HUDEP-2 (cell line): ENCODE measurements around the gene ZNF280D.
"Not testable (repeated sequence)": the region's sequence is repeated elsewhere in the genome, so short reads cannot be mapped to it uniquely, and the experiment has no call there.

Experiments
- DNase-seq, 76 experiments: peaks; one replicate each; lab custom pipeline; 2025; ENCODE audit not compliant: unreplicated experiment in 76 of 76; lab: John Stamatoyannopoulos, UW

ZNF280D gene

GRCh38 chr15:56733136-56734012 is at the start of gene ZNF280D:
Gene ZNF280D (minus strand): TSS chr15:56733509. CDS start chr15:56707109, 26,400 bp downstream.
- DNase-seq = peak; percentile 11 to 87 (median 74)

DNA sequence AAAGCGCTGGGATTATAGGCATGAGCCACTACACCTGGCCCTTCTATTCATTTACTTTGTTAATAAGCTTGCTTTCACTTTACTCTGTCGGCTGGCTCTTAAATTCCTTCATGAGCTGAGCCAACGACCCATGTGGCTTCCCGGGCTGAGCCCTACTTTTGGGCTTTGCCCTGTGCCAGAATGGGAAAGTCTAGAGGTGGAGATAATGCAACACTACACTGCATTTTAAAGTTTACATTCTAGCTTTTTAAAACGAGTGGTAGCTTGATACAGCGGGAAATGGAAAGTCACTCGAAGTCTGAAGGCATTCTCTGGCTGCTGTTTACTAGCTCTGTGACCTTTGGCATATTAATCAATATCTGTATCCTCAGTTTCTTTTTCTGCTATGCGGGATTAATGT is 49.0 kb upstream of the ZNF280D start:
- no peak for DNase-seq

GRCh38 chr15:56781666-56782065 is 48.4 kb upstream of the ZNF280D start:
- DNase-seq = no peak

- DNase-seq = not testable (repeated sequence)
Observed at GRCh38 chr15:56780102-56780725, 46.9 kb upstream of the ZNF280D start.

GRCh38 chr15:56779449-56779848 is 46.1 kb upstream of the ZNF280D start:
- not testable (repeated sequence) for DNase-seq

DNA sequence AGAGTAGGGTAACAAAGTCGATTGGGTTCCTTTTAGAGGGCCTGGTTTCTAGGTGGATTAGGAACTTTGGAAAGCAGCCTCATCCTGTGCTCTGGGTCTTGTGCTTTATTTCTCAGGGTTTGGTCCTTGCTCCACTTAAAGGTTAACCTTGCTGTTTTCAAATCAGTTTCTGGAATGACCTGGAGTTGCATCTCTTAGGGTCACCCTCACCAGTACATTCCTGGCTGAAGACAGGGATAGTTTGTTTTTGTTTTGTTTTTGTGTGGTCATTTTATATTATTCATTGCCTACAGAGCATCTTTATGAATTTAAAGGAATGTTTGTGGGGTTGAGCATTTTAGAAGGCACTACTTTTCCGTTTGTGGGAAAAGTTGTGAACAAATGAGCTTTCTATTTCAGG is 45.5 kb upstream of the ZNF280D start:
- DNase-seq = no peak

DNA sequence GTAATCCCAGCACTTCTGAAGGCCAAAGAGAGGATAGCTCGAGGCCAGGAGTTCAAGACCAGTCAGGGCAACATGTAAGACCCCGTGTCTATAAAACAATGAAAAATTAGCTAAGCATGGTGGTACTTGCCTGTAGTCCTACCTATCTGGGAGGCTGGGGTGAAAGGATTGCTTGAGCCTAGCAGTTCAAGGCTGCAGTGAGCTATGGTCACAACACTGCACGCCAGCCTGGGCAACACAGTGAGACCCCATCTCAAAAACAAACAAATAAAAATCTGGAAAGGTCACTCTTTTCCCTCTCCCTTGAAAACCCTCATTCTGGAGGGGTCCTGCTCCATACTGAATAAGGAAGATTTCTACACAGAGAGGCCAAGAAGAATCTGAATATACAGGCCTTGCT is 43.5 kb upstream of the ZNF280D start:
- DNase-seq = no peak

DNA sequence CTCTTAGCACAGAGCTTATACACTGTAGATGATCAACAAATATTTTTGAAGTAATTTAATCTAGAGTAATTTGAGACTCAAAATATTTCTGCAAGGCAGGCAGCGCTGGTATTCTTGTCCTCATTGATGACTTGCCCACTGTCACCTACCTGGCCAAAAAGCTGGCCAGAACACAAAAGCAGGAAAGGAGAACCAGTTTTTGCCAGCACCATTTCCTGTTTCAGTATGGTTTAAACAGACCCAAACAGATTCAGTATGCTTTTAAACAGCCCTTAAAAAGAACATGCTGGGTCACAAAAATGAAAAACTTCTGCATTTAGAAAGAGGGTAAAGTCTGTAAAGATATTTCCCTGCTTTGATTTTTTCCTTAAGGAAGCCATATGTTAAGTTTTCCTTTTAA is 42.3 kb upstream of the ZNF280D start:
- no peak for DNase-seq

GRCh38 chr15:56774356-56774755 is 41.0 kb upstream of the ZNF280D start:
- no peak for DNase-seq

DNA sequence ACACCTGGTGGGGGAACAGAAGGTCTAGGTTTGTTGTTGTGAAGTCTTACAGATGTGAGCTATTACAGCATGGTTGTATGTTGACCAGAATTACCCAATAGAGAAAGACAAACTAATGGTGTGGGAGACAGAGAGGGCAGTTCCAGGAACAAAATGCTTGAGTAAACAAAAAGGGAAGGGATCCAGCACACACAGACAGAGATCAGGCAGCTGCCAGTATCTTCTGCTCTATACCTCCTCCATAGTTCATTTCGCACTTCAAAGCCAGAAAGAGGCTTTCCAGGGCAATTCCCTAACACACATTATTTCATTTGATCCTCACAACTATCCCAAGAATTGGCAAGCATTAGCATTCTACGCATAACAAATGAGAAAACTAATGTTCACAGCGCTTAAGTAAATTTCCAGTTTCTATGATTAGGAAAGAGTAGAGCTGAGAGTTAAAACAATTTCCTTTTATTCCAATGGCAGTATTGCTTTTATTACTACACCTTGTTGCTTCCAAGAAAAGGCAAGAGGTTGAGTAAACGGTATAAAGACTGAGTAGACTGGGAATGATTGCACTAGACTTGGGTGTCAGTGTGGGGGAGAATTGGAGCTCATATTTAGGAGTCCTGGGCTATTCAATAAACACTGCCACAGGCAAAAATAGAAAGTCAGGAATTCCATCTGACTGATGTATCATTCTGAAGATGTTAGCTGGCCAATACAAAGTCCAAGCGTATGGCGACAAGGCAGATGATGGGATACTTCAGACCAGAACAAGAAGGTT is 39.7 kb upstream of the ZNF280D start:
- DNase-seq = no peak

DNA sequence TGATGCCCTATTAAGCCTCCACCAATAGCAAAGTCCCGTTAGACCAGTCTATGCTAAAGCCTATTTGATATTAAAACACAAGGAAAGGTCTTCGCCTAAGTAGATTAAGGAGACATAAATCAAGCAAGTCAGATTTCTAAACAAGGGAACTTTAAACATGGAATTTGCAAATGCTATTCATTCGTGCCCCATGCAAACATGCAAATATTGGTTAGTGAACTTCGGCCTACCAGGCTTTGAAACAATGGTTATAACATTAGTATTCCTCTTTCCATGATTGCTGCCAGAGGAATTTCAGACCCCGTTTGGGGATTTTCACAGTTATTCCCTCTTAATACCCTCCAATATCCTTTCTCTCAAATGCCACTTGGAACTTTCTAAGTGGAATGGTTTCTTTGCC is 36.9 kb upstream of the ZNF280D start:
- DNase-seq = no peak

- no peak for DNase-seq
Observed at GRCh38 chr15:56767315-56767714, 34.0 kb upstream of the ZNF280D start.

GRCh38 chr15:56765251-56765650 is 31.9 kb upstream of the ZNF280D start:
- DNase-seq = no peak

- DNase-seq = no peak
Observed at GRCh38 chr15:56763141-56763895, 30.0 kb upstream of the ZNF280D start.

- DNase-seq = no peak
Observed at GRCh38 chr15:56760186-56760585, 26.9 kb upstream of the ZNF280D start.

GRCh38 chr15:56759450-56759845 is 26.1 kb upstream of the ZNF280D start:
- DNase-seq = no peak

DNA sequence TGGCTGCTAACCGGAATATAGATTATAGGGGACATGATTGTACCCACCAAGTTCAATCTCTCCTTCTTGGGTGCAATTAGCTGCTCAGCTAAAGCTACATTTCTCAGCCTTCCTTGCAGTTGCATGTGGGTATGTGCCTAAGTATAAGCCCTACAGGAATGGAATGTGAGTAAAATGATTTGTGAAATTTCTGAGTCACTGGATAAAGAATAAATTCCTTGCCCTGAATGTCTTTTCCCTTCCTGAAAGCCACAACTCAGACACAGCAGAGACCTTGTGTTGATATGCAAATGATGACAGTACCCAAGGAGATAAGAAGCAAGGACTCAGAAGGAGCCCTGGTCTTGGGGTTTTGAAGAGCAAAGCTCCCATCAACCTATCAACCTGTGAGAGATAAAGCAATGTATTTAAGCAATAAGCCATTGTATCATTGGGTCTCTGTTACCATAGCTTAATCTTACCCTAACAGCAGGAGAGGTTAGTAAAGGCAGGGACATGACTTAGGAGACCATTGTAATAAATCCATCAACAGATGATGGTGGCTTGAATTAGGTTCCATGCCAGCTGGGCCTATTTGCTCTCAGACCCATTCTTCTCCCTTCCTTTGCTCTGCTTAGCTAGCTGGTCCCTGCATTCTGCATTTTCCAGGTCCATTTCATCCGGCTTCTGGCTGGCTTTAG is 25.6 kb upstream of the ZNF280D start:
- DNase-seq = no peak

DNA sequence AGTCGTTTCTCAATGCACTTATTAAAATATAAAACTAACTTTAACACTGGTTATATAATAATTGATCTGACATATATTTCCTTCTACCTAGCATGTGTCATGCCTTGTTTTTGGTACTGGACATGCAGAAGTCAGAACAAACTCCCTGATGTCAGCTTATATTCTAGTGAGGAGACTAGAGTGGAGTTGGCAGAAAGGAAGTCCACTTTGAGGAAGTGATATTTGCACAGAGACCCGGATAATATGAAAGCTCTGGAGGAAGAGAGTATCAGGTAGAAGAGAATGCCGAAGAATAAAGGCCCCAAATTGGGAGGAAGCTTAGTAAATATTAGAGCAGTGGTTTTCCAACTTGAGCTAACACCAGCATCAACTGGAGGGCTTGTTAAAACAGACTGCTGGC is 24.6 kb upstream of the ZNF280D start:
- no peak for DNase-seq

- DNase-seq = no peak
Observed at GRCh38 chr15:56754772-56755370, 21.6 kb upstream of the ZNF280D start.

- DNase-seq = no peak
Observed at GRCh38 chr15:56752986-56753385, 19.7 kb upstream of the ZNF280D start.
